ENCODE results near the gene NCR3LG1. TPM values are rescaled to one million over a fixed set of nuclear protein-coding genes. Genes with fewer than 3 reads are reported as not detected.

The NCR3LG1 gene
- total and polyA plus RNA-seq, 2 of the 8 experiments (the other 6 are each of a cell fraction or from before 2014, with no cell fraction given): 0.68 to 1.9 TPM

GRCh38 chr11:17385926-17386325 is 34.3 kb downstream of the NCR3LG1 start (continued):
- no peak for TF ChIP-seq CHD7 (IDR thresholded peaks at IDR 0.05; ENCODE audit: insufficient replicate concordance, low read length)
- TF ChIP-seq SP1 (IDR thresholded peaks at IDR 0.05; ENCODE audit: low read depth, low read length): no peak

Measured in H1 (cell line).